B cell (primary cell): ENCODE data around the gene CCL26.

Experiments used
- EZH2 ChIP-seq: IDR thresholded peaks from 2 replicates; pipeline ENCODE4 v1.6.1; 2012; ENCODE audit warnings: borderline replicate concordance, low read depth, mild to moderate bottlenecking, moderate library complexity, low read length; ENCODE audit not compliant: insufficient read depth, poor library complexity, severe bottlenecking
- TF ChIP-seq, protein P1 (sequence below): fragments of 200-600 bp; IDR thresholded peaks from one replicate; pipeline ENCODE4 v1.8.0; 2022; ENCODE audit warnings: antibody characterized with exemption, mild to moderate bottlenecking

- TF ChIP-seq, protein P1, sequence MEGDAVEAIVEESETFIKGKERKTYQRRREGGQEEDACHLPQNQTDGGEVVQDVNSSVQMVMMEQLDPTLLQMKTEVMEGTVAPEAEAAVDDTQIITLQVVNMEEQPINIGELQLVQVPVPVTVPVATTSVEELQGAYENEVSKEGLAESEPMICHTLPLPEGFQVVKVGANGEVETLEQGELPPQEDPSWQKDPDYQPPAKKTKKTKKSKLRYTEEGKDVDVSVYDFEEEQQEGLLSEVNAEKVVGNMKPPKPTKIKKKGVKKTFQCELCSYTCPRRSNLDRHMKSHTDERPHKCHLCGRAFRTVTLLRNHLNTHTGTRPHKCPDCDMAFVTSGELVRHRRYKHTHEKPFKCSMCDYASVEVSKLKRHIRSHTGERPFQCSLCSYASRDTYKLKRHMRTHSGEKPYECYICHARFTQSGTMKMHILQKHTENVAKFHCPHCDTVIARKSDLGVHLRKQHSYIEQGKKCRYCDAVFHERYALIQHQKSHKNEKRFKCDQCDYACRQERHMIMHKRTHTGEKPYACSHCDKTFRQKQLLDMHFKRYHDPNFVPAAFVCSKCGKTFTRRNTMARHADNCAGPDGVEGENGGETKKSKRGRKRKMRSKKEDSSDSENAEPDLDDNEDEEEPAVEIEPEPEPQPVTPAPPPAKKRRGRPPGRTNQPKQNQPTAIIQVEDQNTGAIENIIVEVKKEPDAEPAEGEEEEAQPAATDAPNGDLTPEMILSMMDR = no peak
- no peak for TF ChIP-seq EZH2
These were observed 50.6 kb downstream of the CCL26 start for GRCh38 chr7:75721426-75721825.
